WTC11 (cell line): Measurements from ENCODE around the gene ZMYND8. TPM values are rescaled to one million over a fixed set of nuclear protein-coding genes. Genes with fewer than 3 reads are reported as not detected.
A peak's percentile ranks its signal among the peaks of the same experiment; 100 is the strongest.

Experiments
- ATAC-seq: fragments of 200-7000 bp; cut with Tn5 transposase; 2 replicates; pipeline ENCODE4 v1.10.0; 2021; ENCODE audit warnings: mild to moderate bottlenecking, moderate library complexity
- CTCF ChIA-PET: fragments of 300-600 bp; sonication (Branson Sonifier 250); formaldehyde crosslinking; loops from one replicate; lab custom pipeline; 2021; ENCODE audit warnings: antibody characterized with exemption; lab: Charles Lee
- POLR2A ChIA-PET: fragments of 350-600 bp; sonication (Branson Sonifier 250); formaldehyde crosslinking; loops from one replicate; lab custom pipeline; 2021; ENCODE audit warnings: antibody characterized with exemption; lab: Charles Lee
- DNase-seq: peaks from one replicate; pipeline ENCODE4 v3.0.0; 2021; ENCODE audit warnings: low spot score
- H3K27ac Mint-ChIP-seq: 2 replicates; pipeline ENCODE4 v1.8.0; 2021; ENCODE audit warnings: mixed read lengths
- H3K27me3 Mint-ChIP-seq: 2 replicates; pipeline ENCODE4 v1.8.0; 2021; ENCODE audit warnings: low read depth, mild to moderate bottlenecking, moderate library complexity, mixed read lengths
- H3K36me3 Mint-ChIP-seq: 2 replicates; pipeline ENCODE4 v1.8.0; 2021; ENCODE audit warnings: mixed read lengths
- H3K4me1 Mint-ChIP-seq: 2 replicates; pipeline ENCODE4 v1.8.0; 2022; ENCODE audit warnings: mixed read lengths
- H3K4me3 Mint-ChIP-seq: 2 replicates; pipeline ENCODE4 v1.8.0; 2021; ENCODE audit warnings: mild to moderate bottlenecking, moderate library complexity, mixed read lengths
- H3K9me3 Mint-ChIP-seq: 2 replicates; pipeline ENCODE4 v1.8.0; 2021; ENCODE audit warnings: mixed read lengths
- ATF1 ChIP-seq: sonication (generic); formaldehyde crosslinking; IDR thresholded peaks from 2 replicates; pipeline ENCODE4 v1.8.1; 2023; ENCODE audit warnings: mild to moderate bottlenecking, moderate library complexity, missing genetic modification reagents
- CBFB ChIP-seq: sonication (generic); formaldehyde crosslinking; IDR thresholded peaks from 2 replicates; pipeline ENCODE4 v1.8.1; 2022; ENCODE audit warnings: mild to moderate bottlenecking, low read depth, missing genetic modification reagents
- FOXP1 ChIP-seq: sonication (generic); formaldehyde crosslinking; IDR thresholded peaks from 2 replicates; pipeline ENCODE4 v1.8.0; 2022; ENCODE audit warnings: missing genetic modification reagents, mild to moderate bottlenecking, moderate library complexity, borderline replicate concordance
- NFYB ChIP-seq: sonication (generic); formaldehyde crosslinking; conservative IDR thresholded peaks from 2 replicates; pipeline ENCODE4 v1.8.0; 2022; ENCODE audit warnings: low read depth, missing genetic modification reagents
- NR2C2 ChIP-seq: sonication (generic); formaldehyde crosslinking; IDR thresholded peaks from 2 replicates; pipeline ENCODE4 v1.8.0; 2022; ENCODE audit warnings: mild to moderate bottlenecking, missing genetic modification reagents
- SMAD3 ChIP-seq: sonication (generic); formaldehyde crosslinking; IDR thresholded peaks from 2 replicates; pipeline ENCODE4 v1.8.0; 2022; ENCODE audit warnings: missing genetic modification reagents, mild to moderate bottlenecking, borderline replicate concordance
- ZNF263 ChIP-seq: sonication (generic); formaldehyde crosslinking; IDR thresholded peaks from 2 replicates; pipeline ENCODE4 v1.8.1; 2022; ENCODE audit warnings: low read depth, mild to moderate bottlenecking, moderate library complexity, missing genetic modification reagents
- ZNF317 ChIP-seq: sonication (generic); formaldehyde crosslinking; IDR thresholded peaks from 2 replicates; pipeline ENCODE4 v1.8.1; 2023; ENCODE audit warnings: low read depth, mild to moderate bottlenecking, moderate library complexity, missing genetic modification reagents, borderline replicate concordance
- ZNF671 ChIP-seq: fragments of 250-450 bp; sonication (Bioruptor Pico); IDR thresholded peaks from 2 replicates; pipeline ENCODE4 v1.8.0; 2021; ENCODE audit warnings: mild to moderate bottlenecking
- total RNA-seq: library from RNA; stranded (reverse); gene quantifications from 3 replicates; pipeline ENCODE4 v1.2.3, GENCODE V29; 2021
- TF ChIP-seq, protein P1 (sequence below): sonication (generic); formaldehyde crosslinking; IDR thresholded peaks from 2 replicates; pipeline ENCODE4 v1.8.1; 2023; ENCODE audit warnings: mild to moderate bottlenecking, missing genetic modification reagents, moderate library complexity
- TF ChIP-seq, protein P2 (sequence below): sonication (generic); formaldehyde crosslinking; IDR thresholded peaks from 2 replicates; pipeline ENCODE4 v1.8.1; 2022; ENCODE audit warnings: low read depth, missing genetic modification reagents, borderline replicate concordance
- TF ChIP-seq, protein P3 (sequence below): fragments of 200-600 bp; IDR thresholded peaks from 2 replicates; pipeline ENCODE4 v1.8.0; 2022; ENCODE audit warnings: antibody characterized with exemption
- TF ChIP-seq, protein P4 (sequence below): sonication (generic); formaldehyde crosslinking; IDR thresholded peaks from 2 replicates; pipeline ENCODE4 v1.8.1; 2023; ENCODE audit warnings: mild to moderate bottlenecking, moderate library complexity, missing genetic modification reagents
- TF ChIP-seq, protein P5 (sequence below): sonication (generic); formaldehyde crosslinking; conservative IDR thresholded peaks from 2 replicates; pipeline ENCODE4 v1.8.1; 2023; ENCODE audit warnings: mild to moderate bottlenecking, low read depth, missing genetic modification reagents, moderate library complexity
- TF ChIP-seq, protein P6 (sequence below): sonication (generic); formaldehyde crosslinking; IDR thresholded peaks from 2 replicates; pipeline ENCODE4 v1.8.1; 2023; ENCODE audit warnings: mild to moderate bottlenecking, missing genetic modification reagents
- TF ChIP-seq, protein P7 (sequence below): sonication (generic); formaldehyde crosslinking; IDR thresholded peaks from 2 replicates; pipeline ENCODE4 v1.8.1; 2022; ENCODE audit warnings: missing genetic modification reagents, borderline replicate concordance
- TF ChIP-seq, protein P8 (sequence below): fragments of 250-450 bp; sonication (Bioruptor Pico); conservative IDR thresholded peaks from 2 replicates; pipeline ENCODE4 v1.9.0; 2021; ENCODE audit warnings: mild to moderate bottlenecking
- TF ChIP-seq, protein P9 (sequence below): sonication (generic); formaldehyde crosslinking; IDR thresholded peaks from 2 replicates; pipeline ENCODE4 v1.8.0; 2023; ENCODE audit warnings: missing genetic modification reagents, mild to moderate bottlenecking, borderline replicate concordance

The ZMYND8 gene
- total RNA-seq, 1 experiment from 2014 or later = 114 TPM

DNA sequence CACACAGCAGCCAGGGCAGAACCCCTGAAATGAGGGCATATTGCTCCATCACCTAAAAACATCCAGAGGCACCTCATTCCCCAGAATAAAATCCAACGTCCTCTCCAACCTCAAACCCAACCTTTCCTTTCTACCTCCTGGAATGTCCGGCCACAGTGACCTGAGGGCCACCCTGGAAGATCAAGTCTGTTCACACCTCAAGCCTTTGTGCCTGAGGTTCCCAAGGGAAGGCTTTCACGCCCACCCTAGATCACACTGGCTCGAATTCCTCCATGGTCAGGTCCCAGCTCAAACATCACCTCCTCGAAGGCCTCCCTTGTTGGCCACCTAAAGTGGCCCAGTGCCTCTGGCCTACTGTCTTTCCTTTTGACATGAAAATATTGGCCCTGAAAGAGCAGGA is 88.9 kb downstream of the ZMYND8 start:
- CTCF ChIA-PET = no interaction called here
- POLR2A ChIA-PET = no interaction called here
- TF ChIP-seq, protein P1, sequence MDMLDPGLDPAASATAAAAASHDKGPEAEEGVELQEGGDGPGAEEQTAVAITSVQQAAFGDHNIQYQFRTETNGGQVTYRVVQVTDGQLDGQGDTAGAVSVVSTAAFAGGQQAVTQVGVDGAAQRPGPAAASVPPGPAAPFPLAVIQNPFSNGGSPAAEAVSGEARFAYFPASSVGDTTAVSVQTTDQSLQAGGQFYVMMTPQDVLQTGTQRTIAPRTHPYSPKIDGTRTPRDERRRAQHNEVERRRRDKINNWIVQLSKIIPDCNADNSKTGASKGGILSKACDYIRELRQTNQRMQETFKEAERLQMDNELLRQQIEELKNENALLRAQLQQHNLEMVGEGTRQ (CRISPR knock-in tag) = no peak
- TF ChIP-seq, protein P2, sequence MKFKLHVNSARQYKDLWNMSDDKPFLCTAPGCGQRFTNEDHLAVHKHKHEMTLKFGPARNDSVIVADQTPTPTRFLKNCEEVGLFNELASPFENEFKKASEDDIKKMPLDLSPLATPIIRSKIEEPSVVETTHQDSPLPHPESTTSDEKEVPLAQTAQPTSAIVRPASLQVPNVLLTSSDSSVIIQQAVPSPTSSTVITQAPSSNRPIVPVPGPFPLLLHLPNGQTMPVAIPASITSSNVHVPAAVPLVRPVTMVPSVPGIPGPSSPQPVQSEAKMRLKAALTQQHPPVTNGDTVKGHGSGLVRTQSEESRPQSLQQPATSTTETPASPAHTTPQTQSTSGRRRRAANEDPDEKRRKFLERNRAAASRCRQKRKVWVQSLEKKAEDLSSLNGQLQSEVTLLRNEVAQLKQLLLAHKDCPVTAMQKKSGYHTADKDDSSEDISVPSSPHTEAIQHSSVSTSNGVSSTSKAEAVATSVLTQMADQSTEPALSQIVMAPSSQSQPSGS (CRISPR knock-in tag) = no peak
- TF ChIP-seq, protein P3, sequence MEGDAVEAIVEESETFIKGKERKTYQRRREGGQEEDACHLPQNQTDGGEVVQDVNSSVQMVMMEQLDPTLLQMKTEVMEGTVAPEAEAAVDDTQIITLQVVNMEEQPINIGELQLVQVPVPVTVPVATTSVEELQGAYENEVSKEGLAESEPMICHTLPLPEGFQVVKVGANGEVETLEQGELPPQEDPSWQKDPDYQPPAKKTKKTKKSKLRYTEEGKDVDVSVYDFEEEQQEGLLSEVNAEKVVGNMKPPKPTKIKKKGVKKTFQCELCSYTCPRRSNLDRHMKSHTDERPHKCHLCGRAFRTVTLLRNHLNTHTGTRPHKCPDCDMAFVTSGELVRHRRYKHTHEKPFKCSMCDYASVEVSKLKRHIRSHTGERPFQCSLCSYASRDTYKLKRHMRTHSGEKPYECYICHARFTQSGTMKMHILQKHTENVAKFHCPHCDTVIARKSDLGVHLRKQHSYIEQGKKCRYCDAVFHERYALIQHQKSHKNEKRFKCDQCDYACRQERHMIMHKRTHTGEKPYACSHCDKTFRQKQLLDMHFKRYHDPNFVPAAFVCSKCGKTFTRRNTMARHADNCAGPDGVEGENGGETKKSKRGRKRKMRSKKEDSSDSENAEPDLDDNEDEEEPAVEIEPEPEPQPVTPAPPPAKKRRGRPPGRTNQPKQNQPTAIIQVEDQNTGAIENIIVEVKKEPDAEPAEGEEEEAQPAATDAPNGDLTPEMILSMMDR = no peak
- TF ChIP-seq FOXP1 = no peak
- no peak for TF ChIP-seq ZNF671
- no peak for TF ChIP-seq ZNF263 (CRISPR knock-in tag)
- TF ChIP-seq, protein P4, sequence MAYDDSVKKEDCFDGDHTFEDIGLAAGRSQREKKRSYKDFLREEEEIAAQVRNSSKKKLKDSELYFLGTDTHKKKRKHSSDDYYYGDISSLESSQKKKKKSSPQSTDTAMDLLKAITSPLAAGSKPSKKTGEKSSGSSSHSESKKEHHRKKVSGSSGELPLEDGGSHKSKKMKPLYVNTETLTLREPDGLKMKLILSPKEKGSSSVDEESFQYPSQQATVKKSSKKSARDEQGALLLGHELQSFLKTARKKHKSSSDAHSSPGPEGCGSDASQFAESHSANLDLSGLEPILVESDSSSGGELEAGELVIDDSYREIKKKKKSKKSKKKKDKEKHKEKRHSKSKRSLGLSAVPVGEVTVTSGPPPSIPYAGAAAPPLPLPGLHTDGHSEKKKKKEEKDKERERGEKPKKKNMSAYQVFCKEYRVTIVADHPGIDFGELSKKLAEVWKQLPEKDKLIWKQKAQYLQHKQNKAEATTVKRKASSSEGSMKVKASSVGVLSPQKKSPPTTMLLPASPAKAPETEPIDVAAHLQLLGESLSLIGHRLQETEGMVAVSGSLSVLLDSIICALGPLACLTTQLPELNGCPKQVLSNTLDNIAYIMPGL = no peak
- TF ChIP-seq, protein P5, sequence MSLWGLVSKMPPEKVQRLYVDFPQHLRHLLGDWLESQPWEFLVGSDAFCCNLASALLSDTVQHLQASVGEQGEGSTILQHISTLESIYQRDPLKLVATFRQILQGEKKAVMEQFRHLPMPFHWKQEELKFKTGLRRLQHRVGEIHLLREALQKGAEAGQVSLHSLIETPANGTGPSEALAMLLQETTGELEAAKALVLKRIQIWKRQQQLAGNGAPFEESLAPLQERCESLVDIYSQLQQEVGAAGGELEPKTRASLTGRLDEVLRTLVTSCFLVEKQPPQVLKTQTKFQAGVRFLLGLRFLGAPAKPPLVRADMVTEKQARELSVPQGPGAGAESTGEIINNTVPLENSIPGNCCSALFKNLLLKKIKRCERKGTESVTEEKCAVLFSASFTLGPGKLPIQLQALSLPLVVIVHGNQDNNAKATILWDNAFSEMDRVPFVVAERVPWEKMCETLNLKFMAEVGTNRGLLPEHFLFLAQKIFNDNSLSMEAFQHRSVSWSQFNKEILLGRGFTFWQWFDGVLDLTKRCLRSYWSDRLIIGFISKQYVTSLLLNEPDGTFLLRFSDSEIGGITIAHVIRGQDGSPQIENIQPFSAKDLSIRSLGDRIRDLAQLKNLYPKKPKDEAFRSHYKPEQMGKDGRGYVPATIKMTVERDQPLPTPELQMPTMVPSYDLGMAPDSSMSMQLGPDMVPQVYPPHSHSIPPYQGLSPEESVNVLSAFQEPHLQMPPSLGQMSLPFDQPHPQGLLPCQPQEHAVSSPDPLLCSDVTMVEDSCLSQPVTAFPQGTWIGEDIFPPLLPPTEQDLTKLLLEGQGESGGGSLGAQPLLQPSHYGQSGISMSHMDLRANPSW = no peak
- no peak for TF ChIP-seq NFYB (CRISPR knock-in tag)
- TF ChIP-seq ATF1 (CRISPR knock-in tag) = no peak
- TF ChIP-seq SMAD3 = no peak
- TF ChIP-seq, protein P6, sequence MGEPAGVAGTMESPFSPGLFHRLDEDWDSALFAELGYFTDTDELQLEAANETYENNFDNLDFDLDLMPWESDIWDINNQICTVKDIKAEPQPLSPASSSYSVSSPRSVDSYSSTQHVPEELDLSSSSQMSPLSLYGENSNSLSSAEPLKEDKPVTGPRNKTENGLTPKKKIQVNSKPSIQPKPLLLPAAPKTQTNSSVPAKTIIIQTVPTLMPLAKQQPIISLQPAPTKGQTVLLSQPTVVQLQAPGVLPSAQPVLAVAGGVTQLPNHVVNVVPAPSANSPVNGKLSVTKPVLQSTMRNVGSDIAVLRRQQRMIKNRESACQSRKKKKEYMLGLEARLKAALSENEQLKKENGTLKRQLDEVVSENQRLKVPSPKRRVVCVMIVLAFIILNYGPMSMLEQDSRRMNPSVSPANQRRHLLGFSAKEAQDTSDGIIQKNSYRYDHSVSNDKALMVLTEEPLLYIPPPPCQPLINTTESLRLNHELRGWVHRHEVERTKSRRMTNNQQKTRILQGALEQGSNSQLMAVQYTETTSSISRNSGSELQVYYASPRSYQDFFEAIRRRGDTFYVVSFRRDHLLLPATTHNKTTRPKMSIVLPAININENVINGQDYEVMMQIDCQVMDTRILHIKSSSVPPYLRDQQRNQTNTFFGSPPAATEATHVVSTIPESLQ (CRISPR knock-in tag) = no peak
- TF ChIP-seq, protein P7, sequence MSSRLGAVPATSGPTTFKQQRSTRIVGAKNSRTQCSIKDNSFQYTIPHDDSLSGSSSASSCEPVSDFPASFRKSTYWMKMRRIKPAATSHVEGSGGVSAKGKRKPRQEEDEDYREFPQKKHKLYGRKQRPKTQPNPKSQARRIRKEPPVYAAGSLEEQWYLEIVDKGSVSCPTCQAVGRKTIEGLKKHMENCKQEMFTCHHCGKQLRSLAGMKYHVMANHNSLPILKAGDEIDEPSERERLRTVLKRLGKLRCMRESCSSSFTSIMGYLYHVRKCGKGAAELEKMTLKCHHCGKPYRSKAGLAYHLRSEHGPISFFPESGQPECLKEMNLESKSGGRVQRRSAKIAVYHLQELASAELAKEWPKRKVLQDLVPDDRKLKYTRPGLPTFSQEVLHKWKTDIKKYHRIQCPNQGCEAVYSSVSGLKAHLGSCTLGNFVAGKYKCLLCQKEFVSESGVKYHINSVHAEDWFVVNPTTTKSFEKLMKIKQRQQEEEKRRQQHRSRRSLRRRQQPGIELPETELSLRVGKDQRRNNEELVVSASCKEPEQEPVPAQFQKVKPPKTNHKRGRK = no peak
- TF ChIP-seq, protein P8, sequence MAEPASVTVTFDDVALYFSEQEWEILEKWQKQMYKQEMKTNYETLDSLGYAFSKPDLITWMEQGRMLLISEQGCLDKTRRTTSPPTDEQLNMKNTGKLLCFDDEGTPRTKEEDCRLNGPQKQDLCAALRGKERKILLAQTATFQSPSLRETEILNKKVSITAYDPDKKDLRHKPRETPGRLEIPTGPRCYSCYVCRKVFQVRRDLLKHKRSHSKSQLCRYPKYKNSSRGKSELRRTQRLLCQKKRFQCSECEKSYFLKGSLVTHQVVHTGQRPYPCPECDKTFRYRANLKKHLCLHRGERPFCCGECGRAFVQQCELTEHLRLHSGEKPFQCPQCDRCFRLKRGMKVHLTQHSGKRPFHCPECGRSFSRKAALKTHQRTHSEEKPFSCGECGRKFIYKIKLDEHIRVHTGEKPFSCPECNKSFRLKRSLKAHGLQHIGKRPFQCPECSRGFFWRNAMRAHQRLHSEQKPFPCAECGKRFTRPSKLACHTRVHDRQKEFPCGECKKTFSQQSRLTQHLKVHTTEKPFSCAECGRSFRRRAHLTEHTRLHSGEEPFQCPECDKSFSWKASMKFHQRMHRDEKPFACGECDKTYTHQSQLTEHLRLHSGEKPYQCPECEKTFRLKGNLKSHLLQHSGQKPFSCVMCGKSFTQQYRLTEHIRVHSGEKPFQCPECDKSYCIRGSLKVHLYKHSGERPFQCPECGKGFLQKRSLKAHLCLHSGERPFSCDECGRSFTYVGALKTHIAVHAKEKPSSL (CRISPR knock-in tag) = no peak
- TF ChIP-seq NR2C2 = no peak
- TF ChIP-seq, protein P9, sequence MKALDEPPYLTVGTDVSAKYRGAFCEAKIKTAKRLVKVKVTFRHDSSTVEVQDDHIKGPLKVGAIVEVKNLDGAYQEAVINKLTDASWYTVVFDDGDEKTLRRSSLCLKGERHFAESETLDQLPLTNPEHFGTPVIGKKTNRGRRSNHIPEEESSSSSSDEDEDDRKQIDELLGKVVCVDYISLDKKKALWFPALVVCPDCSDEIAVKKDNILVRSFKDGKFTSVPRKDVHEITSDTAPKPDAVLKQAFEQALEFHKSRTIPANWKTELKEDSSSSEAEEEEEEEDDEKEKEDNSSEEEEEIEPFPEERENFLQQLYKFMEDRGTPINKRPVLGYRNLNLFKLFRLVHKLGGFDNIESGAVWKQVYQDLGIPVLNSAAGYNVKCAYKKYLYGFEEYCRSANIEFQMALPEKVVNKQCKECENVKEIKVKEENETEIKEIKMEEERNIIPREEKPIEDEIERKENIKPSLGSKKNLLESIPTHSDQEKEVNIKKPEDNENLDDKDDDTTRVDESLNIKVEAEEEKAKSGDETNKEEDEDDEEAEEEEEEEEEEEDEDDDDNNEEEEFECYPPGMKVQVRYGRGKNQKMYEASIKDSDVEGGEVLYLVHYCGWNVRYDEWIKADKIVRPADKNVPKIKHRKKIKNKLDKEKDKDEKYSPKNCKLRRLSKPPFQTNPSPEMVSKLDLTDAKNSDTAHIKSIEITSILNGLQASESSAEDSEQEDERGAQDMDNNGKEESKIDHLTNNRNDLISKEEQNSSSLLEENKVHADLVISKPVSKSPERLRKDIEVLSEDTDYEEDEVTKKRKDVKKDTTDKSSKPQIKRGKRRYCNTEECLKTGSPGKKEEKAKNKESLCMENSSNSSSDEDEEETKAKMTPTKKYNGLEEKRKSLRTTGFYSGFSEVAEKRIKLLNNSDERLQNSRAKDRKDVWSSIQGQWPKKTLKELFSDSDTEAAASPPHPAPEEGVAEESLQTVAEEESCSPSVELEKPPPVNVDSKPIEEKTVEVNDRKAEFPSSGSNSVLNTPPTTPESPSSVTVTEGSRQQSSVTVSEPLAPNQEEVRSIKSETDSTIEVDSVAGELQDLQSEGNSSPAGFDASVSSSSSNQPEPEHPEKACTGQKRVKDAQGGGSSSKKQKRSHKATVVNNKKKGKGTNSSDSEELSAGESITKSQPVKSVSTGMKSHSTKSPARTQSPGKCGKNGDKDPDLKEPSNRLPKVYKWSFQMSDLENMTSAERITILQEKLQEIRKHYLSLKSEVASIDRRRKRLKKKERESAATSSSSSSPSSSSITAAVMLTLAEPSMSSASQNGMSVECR = no peak
- TF ChIP-seq CBFB (CRISPR knock-in tag) = no peak
- TF ChIP-seq ZNF317 (CRISPR knock-in tag) = no peak
- ATAC-seq (no peak), DNase-seq (no peak)
- H3K27me3 Mint-ChIP-seq = no peaks in the 10 kb centered on the region
- H3K4me3 Mint-ChIP-seq = no peak overlapping the region
- H3K27ac Mint-ChIP-seq = peak overlapping the region; percentile 84
- no peaks in the 10 kb centered on the region for H3K9me3 Mint-ChIP-seq
- peaks cover 26% of the 10 kb centered on the region for H3K4me1 Mint-ChIP-seq
- H3K36me3 Mint-ChIP-seq = peaks cover 44% of the 10 kb centered on the region
